PFSK-1 (cell line): Measurements from ENCODE around the gene ADARB1.

Source experiments
- FOXP2 ChIP-seq: optimal IDR thresholded peaks from 2 replicates; pipeline ENCODE3; 2011; ENCODE audit warnings: borderline replicate concordance, control low read depth, inconsistent platforms; ENCODE audit not compliant: insufficient read depth; ENCODE audit errors: extremely low read length, extremely low read depth
- POLR2AphosphoS5 ChIP-seq: IDR thresholded peaks from 2 replicates; pipeline ENCODE4 v1.6.1; 2012; ENCODE audit warnings: low read depth, mild to moderate bottlenecking, control low read depth, low read length, moderate library complexity
- SIN3A ChIP-seq: IDR thresholded peaks from 2 replicates; pipeline ENCODE4 v1.6.1; 2012; ENCODE audit warnings: mild to moderate bottlenecking, low read length, moderate library complexity, borderline replicate concordance; ENCODE audit not compliant: insufficient read depth
- TAF1 ChIP-seq: IDR thresholded peaks from 2 replicates; pipeline ENCODE4 v1.6.1; 2012; ENCODE audit warnings: low read length, control low read depth, borderline replicate concordance; ENCODE audit not compliant: insufficient read depth
- TF ChIP-seq, protein P1 (sequence below), 2 experiments: IDR thresholded peaks; 2 replicates each; pipeline versions ENCODE4 v1.6.1 to v1.8.0; 2011 to 2012; ENCODE audit warnings: low read depth in 2 of 2, low read length in 2 of 2, control low read depth in 1 of 2, inconsistent platforms in 1 of 2, mild to moderate bottlenecking in 1 of 2, moderate library complexity in 1 of 2; ENCODE audit not compliant: insufficient read depth in 1 of 2

DNA sequence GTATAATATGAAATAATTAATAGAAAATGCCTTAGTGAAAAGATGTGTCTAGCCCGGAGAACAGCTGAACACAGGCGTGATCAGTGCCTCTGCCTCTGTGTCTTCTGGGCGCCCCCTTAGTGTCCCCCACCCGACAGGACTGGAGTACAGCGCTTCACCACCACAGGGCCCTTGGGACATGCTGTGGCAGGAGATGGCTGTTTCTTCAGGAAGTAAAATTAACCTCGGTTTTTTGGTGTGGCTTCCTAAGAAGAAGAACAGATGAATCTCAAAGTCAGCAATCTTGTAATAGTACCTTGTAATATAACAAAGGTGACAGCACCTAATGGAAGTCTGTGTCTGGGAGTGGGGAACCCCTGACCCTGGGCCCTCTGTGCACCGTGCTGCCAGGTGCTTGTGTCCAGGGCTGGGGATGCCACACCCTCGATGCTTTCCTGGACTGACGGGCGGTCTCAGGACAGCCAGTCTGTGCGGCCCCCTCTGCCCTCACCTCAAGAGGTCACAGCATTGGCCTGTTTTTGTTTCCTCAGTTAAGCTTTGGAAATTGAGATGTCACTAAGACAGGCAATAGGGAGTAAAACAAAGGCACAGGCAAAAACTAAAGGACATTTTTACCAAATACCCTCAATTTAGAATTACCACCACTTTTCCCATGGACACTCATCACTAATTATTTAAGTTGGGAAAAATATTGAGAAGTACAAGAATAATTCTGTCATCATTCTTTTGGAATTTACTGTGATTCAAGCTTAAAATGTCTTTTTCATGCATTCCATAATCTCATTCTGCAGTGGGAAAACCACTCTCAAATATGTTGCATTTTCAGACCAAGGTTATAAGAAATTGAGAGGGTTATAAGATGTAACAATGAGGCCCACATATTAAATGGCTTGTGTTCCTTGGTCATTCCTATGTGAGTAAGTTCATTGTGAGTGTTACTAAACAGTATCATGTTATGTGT lies 79.3 kb downstream of the ADARB1 start:
- TF ChIP-seq TAF1 (no peak), FOXP2 (no peak), SIN3A (no peak), POLR2AphosphoS5 (no peak)
- TF ChIP-seq, protein P1, sequence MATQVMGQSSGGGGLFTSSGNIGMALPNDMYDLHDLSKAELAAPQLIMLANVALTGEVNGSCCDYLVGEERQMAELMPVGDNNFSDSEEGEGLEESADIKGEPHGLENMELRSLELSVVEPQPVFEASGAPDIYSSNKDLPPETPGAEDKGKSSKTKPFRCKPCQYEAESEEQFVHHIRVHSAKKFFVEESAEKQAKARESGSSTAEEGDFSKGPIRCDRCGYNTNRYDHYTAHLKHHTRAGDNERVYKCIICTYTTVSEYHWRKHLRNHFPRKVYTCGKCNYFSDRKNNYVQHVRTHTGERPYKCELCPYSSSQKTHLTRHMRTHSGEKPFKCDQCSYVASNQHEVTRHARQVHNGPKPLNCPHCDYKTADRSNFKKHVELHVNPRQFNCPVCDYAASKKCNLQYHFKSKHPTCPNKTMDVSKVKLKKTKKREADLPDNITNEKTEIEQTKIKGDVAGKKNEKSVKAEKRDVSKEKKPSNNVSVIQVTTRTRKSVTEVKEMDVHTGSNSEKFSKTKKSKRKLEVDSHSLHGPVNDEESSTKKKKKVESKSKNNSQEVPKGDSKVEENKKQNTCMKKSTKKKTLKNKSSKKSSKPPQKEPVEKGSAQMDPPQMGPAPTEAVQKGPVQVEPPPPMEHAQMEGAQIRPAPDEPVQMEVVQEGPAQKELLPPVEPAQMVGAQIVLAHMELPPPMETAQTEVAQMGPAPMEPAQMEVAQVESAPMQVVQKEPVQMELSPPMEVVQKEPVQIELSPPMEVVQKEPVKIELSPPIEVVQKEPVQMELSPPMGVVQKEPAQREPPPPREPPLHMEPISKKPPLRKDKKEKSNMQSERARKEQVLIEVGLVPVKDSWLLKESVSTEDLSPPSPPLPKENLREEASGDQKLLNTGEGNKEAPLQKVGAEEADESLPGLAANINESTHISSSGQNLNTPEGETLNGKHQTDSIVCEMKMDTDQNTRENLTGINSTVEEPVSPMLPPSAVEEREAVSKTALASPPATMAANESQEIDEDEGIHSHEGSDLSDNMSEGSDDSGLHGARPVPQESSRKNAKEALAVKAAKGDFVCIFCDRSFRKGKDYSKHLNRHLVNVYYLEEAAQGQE (IDR thresholded peaks at IDR 0.05; ENCODE audit: insufficient read depth in 1 of 2, low read depth in 2 of 2, low read length in 2 of 2) = no peak
